ENCODE measurements around the gene TTC13. TPM values are rescaled to one million over a fixed set of nuclear protein-coding genes. Genes with fewer than 3 reads are reported as not detected.

TTC13 gene
- total RNA-seq, 1 donor from 2014 or later = 23.0 TPM

GRCh38 chr1:230975636-230976035 is 3.0 kb downstream of the TTC13 start:
- TF ChIP-seq EZH2 (IDR thresholded peaks at IDR 0.05) (no peak), CTCF (IDR thresholded peaks at IDR 0.05) (no peak), EZH2phosphoT487 (IDR thresholded peaks at IDR 0.05) (no peak)
- DNase-seq (ENCODE audit: low spot score) = no peak
- Histone ChIP-seq H3K4me1 (peaks cover 14% of the 10 kb centered on the region), H3K9me3 (ENCODE audit: low read depth) (no peaks in the 10 kb centered on the region), H3K4me2 (no peak overlapping the region), H4K20me1 (ENCODE audit: low read depth) (peaks cover 5% of the 10 kb centered on the region), H3K4me3 (no peak overlapping the region), H2AFZ (replicated peaks) (no peak overlapping the region), H3K27me3 (no peaks in the 10 kb centered on the region), H3K9ac (no peak overlapping the region), H3K79me2 (ENCODE audit: low read depth) (peaks cover 32% of the 10 kb centered on the region), H3F3A (ENCODE audit: low read depth) (peaks cover 3% of the 10 kb centered on the region), H3K36me3 (no peaks in the 10 kb centered on the region), H3K27ac (no peak overlapping the region)
- H3K27me3 Mint-ChIP-seq (ENCODE audit: insufficient read depth, low read depth) = peaks cover 2% of the 10 kb centered on the region
- no peak overlapping the region for H3K27ac Mint-ChIP-seq
- H3K4me3 Mint-ChIP-seq = no peak overlapping the region
- peaks cover 17% of the 10 kb centered on the region for H3K4me1 Mint-ChIP-seq
- no peaks in the 10 kb centered on the region for H3K36me3 Mint-ChIP-seq
- H3K9me3 Mint-ChIP-seq = no peaks in the 10 kb centered on the region

- H3K9ac ChIP-seq = no peak overlapping the region
- H3K27me3 ChIP-seq = no peaks in the 10 kb centered on the region
- no peaks in the 10 kb centered on the region for H3K9me3 Mint-ChIP-seq
- H3K36me3 Mint-ChIP-seq = peaks cover 3% of the 10 kb centered on the region
- no peak overlapping the region for H3K4me2 ChIP-seq
- H4K20me1 ChIP-seq (ENCODE audit: low read depth) = peaks cover 5% of the 10 kb centered on the region
- no peak for TF ChIP-seq EZH2 (IDR thresholded peaks at IDR 0.05)
- peaks cover 6% of the 10 kb centered on the region for H3K4me1 ChIP-seq
- H3K9me3 ChIP-seq (ENCODE audit: low read depth) = no peaks in the 10 kb centered on the region
- peaks cover 6% of the 10 kb centered on the region for H3K4me1 Mint-ChIP-seq
- DNase-seq (ENCODE audit: low spot score) = no peak
- H3K79me2 ChIP-seq (ENCODE audit: low read depth) = peaks cover 15% of the 10 kb centered on the region
- H2AFZ ChIP-seq (replicated peaks) = no peak overlapping the region
- no peaks in the 10 kb centered on the region for H3K27me3 Mint-ChIP-seq (ENCODE audit: insufficient read depth, low read depth)
- no peaks in the 10 kb centered on the region for H3F3A ChIP-seq (ENCODE audit: low read depth)
- H3K4me3 ChIP-seq = no peak overlapping the region
- no peak overlapping the region for H3K27ac Mint-ChIP-seq
- no peak overlapping the region for H3K4me3 Mint-ChIP-seq
- no peak overlapping the region for H3K27ac ChIP-seq
- no peaks in the 10 kb centered on the region for H3K36me3 ChIP-seq
Measured at GRCh38 chr1:230972855-230973271, 5.8 kb downstream of the TTC13 start.

GRCh38 chr1:230971771-230972170 is 6.9 kb downstream of the TTC13 start:
- H3K9me3 ChIP-seq (ENCODE audit: low read depth) = no peaks in the 10 kb centered on the region

More at GRCh38 chr1:230971771-230972170, 6.9 kb downstream of the TTC13 start:
- peaks cover 4% of the 10 kb centered on the region for H3K79me2 ChIP-seq (ENCODE audit: low read depth)
- H2AFZ ChIP-seq (replicated peaks) = no peak overlapping the region
- H3K36me3 ChIP-seq = no peaks in the 10 kb centered on the region
- no peak overlapping the region for H3K4me2 ChIP-seq
- H3K27ac Mint-ChIP-seq = no peak overlapping the region
- H3K9ac ChIP-seq = no peak overlapping the region
- no peaks in the 10 kb centered on the region for H3K4me1 ChIP-seq
- H3K4me3 ChIP-seq = no peak overlapping the region
- no peaks in the 10 kb centered on the region for H3K9me3 Mint-ChIP-seq
- no peaks in the 10 kb centered on the region for H3K4me1 Mint-ChIP-seq
- peaks cover 3% of the 10 kb centered on the region for H3K36me3 Mint-ChIP-seq
- H3K4me3 Mint-ChIP-seq = no peak overlapping the region
- no peaks in the 10 kb centered on the region for H3K27me3 ChIP-seq
- H3F3A ChIP-seq (ENCODE audit: low read depth) = no peaks in the 10 kb centered on the region
- TF ChIP-seq EZH2 (IDR thresholded peaks at IDR 0.05) = no peak
- TF ChIP-seq EZH2phosphoT487 (IDR thresholded peaks at IDR 0.05) = no peak
- no peak for TF ChIP-seq CTCF (IDR thresholded peaks at IDR 0.05)
- H3K27ac ChIP-seq = no peak overlapping the region
- peaks cover 5% of the 10 kb centered on the region for H4K20me1 ChIP-seq (ENCODE audit: low read depth)
- no peak for DNase-seq (ENCODE audit: low spot score)
- H3K27me3 Mint-ChIP-seq (ENCODE audit: insufficient read depth, low read depth) = no peaks in the 10 kb centered on the region
